ENCODE data around the gene ARSI. TPM values are rescaled to one million over a fixed set of nuclear protein-coding genes. Genes with fewer than 3 reads are reported as not detected.

Gene ARSI
- 0.13 and 0.19 TPM in 2 replicates for total RNA-seq

DNA sequence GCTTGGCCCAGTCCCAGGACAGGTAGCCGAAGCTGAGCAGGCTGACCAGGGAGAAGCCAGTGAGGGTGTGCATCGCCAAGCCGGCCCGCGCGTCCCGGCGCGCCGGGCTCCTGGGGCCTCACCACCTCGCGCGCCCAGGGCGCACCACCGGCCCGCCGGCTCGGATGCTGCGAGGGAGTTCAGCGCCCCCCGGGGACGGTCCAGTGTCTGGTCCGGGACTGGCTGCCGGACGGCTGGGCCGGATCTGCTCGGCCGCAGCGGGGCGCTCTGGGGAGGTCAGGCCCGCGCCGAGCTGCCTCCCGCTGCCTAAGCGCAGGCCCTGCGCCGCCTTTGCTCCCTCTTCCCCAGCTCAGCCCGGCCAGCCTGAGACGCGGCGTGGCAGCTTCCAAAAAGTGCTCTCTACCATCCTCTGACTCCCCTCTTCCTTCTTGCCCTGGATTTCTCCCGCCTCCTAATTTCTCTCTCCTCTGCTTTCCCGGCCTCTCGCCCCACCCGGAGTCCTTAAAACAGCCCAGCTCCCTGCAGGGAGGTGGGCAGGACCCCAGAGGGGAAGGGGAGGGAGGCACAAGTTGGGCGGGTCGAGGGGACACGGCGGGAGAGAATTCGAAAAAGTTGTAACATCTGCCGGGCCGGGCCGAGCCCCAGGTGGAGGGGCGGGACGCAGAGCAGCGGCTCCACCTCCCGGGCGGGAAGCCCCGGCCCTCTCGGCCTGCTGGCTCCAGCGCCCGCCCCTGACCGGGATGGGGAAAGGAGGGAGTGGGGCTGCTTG lies at the start of gene ARSI:
Gene ARSI, minus strand, starts transcription at position 605 of the 769 bp plus-strand sequence. Its CDS starts 532 bp downstream, at position 73.

DNA sequence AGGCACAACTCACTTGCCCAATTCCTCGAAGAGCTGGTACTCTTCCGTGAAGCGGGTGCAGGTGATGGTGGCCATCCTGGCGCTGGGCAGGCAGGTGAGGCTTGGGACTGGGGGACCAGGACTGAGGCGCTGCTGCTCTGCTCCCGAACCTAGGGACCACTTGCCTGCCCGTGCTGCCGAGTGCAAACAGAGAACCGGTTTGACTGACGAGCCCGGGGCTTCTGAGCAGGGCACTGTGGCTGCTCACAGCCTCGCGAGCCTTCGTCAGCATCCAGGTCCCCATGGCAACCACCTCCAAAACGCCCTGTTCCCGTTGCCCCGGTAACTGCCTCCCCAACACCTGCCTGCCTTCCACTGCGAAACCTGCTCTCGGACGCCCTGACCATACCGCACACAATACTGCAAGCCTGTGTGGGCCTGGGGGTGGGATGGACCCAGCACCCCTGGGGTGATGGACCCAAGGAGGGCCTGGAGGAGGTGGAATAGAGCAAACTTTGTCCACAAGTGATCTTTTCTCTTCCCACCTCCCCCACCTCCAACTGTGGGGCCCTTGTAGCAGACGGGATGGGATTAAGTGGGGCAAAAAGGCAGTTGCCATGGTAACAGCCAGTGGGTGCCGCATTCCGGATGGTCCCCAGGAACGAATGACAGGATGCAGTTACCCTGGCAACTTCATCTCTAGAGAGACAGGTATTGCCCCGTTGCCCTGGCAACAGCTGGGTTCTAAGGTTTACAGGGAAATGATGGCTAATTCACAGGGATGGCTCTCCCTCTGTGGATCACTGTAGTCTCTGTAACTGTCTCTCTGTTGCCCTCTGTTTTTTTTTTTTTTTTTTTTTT lies 12.9 kb downstream of the ARSI start, which contains the start of gene CAMK2A:
Gene CAMK2A, minus strand, starts transcription at position 223 of the 840 bp plus-strand sequence. Its CDS starts 148 bp downstream, at position 75.

Other genes starting within 250 kb of the ARSI start
- gene CSF1R, start 216.4 kb downstream of the ARSI start, total RNA-seq: under 0.01 TPM in 1 of 2 replicates, not detected in the other
- 159 and 206 TPM in 2 replicates for gene PDGFRB, start 147.1 kb downstream of the ARSI start, total RNA-seq
- 0.12 and 0.13 TPM in 2 replicates for gene CDX1, start 136.1 kb downstream of the ARSI start, total RNA-seq
- 0.06 TPM in 1 of 2 replicates, not detected in the other for gene SLC6A7, start 112.8 kb downstream of the ARSI start, total RNA-seq
- under 0.01 and 0.12 TPM in 2 replicates for gene CAMK2A, start 13.1 kb downstream of the ARSI start, total RNA-seq
- 6.5 and 8.7 TPM in 2 replicates for gene TCOF1, start 54.8 kb upstream of the ARSI start, total RNA-seq
- gene CD74, start 110.0 kb upstream of the ARSI start, total RNA-seq: 1.5 and 1.6 TPM in 2 replicates
- gene RPS14, start 146.8 kb upstream of the ARSI start, total RNA-seq: 2,788 and 3,841 TPM in 2 replicates
- gene NDST1, start 205.2 kb upstream of the ARSI start, total RNA-seq: 22.5 and 23.3 TPM in 2 replicates